SK-N-SH (cell line): ENCODE results near the gene TOX4. TPM values are rescaled to one million over a fixed set of nuclear protein-coding genes. Genes with fewer than 3 reads are reported as not detected.

ENCODE experiments used
- CTCF ChIA-PET: fragments of 300-600, 350-600 bp; formaldehyde crosslinking; extraction: SDS; loops from one replicate; lab custom pipeline; 2021; lab: Yijun Ruan, JAX
- POLR2A ChIA-PET: fragments of 350-600 bp; sonication (Branson Sonifier 250); formaldehyde crosslinking; extraction: SDS; loops from one replicate; lab custom pipeline; 2020; ENCODE audit warnings: antibody characterized with exemption, inconsistent platforms; lab: Yijun Ruan, JAX
- DNase-seq: peaks from one replicate; pipeline ENCODE4 v3.0.0; 2012
- H2AFZ ChIP-seq: fragments of 200-600 bp; sonication (generic); 2 replicates; pipeline ENCODE4 v1.8.1; 2016; ENCODE audit warnings: antibody characterized with exemption, mild to moderate bottlenecking, low read depth
- H3F3A ChIP-seq: fragments of 200-600 bp; sonication (generic); replicated peaks from 2 replicates; pipeline ENCODE3; 2016; ENCODE audit warnings: antibody characterized with exemption, mild to moderate bottlenecking; ENCODE audit not compliant: insufficient read depth
- H3K27ac ChIP-seq, 2 experiments: fragments of 200-500 bp in 1 of 2; fragments of 200-600 bp in 1 of 2; sonication (Bioruptor generic) in 1 of 2; sonication (generic), shearing (Covaris generic) in 1 of 2; 2 replicates each; pipeline versions ENCODE4 v1.5.1 to v1.6.1; 2014 to 2016; ENCODE audit warnings: low read depth in 2 of 2, inconsistent platforms in 1 of 2, low read length in 1 of 2, mild to moderate bottlenecking in 1 of 2, mixed read lengths in 1 of 2
- H3K27me3 ChIP-seq: fragments of 200-600 bp; sonication (generic), shearing (Covaris generic); 2 replicates; pipeline ENCODE4 v1.6.1; 2016; ENCODE audit warnings: mixed run types; ENCODE audit not compliant: insufficient read depth
- H3K36me3 ChIP-seq, 2 experiments: fragments of 200-500 bp in 1 of 2; fragments of 200-600 bp in 1 of 2; sonication (Bioruptor generic) in 1 of 2; sonication (generic) in 1 of 2; replicated peaks in 1 of 2; 2 replicates each; pipeline versions ENCODE3 to v1.5.1; 2014 to 2016; ENCODE audit warnings: low read length in 1 of 2, mild to moderate bottlenecking in 1 of 2; ENCODE audit not compliant: insufficient read depth in 2 of 2, control insufficient read depth in 1 of 2
- H3K4me1 ChIP-seq, 2 experiments: fragments of 200-500 bp in 1 of 2; fragments of 200-600 bp in 1 of 2; sonication (Bioruptor generic) in 1 of 2; sonication (generic), shearing (Covaris generic) in 1 of 2; 2 replicates each; pipeline versions ENCODE4 v1.5.1 to v1.6.1; 2014 to 2016; ENCODE audit warnings: low read depth in 1 of 2, low read length in 1 of 2, mixed run types in 1 of 2; ENCODE audit not compliant: insufficient read depth in 2 of 2, control insufficient read depth in 1 of 2
- H3K4me2 ChIP-seq: fragments of 200-600 bp; sonication (generic), shearing (Covaris generic); 2 replicates; pipeline ENCODE4 v1.6.1; 2017; ENCODE audit warnings: mixed run types
- H3K4me3 ChIP-seq, 2 experiments: fragments of 200-500 bp in 1 of 2; fragments of 200-600 bp in 1 of 2; sonication (Bioruptor generic) in 1 of 2; sonication (generic), shearing (Covaris generic) in 1 of 2; 2 replicates each; pipeline versions ENCODE4 v1.5.1 to v1.8.1; 2014 to 2016; ENCODE audit warnings: low read depth in 2 of 2, inconsistent platforms in 1 of 2, low read length in 1 of 2, mild to moderate bottlenecking in 1 of 2, mixed read lengths in 1 of 2, moderate library complexity in 1 of 2
- H3K79me2 ChIP-seq: fragments of 200-600 bp; sonication (generic); 2 replicates; pipeline ENCODE4 v1.8.1; 2017; ENCODE audit warnings: mild to moderate bottlenecking; ENCODE audit not compliant: insufficient read depth
- H3K9ac ChIP-seq: fragments of 200-600 bp; sonication (generic); 2 replicates; pipeline ENCODE4 v1.6.1; 2017; ENCODE audit warnings: mixed run types
- H3K9me2 ChIP-seq: fragments of 200-600 bp; sonication (generic); 2 replicates; pipeline ENCODE4 v1.6.1; 2017; ENCODE audit warnings: mixed run types
- H3K9me3 ChIP-seq: fragments of 200-600 bp; sonication (generic); 2 replicates; pipeline ENCODE4 v1.6.1; 2017; ENCODE audit warnings: mixed run types, mild to moderate bottlenecking, moderate library complexity
- H4K20me1 ChIP-seq: fragments of 200-600 bp; sonication (generic); 2 replicates; pipeline ENCODE4 v1.6.1; 2017; ENCODE audit warnings: mild to moderate bottlenecking, mixed run types; ENCODE audit not compliant: insufficient read depth
- CTCF ChIP-seq: fragments of 200-600 bp; sonication (generic); IDR thresholded peaks from 2 replicates; pipeline ENCODE4 v1.6.1; 2017; ENCODE audit warnings: antibody characterized with exemption, mild to moderate bottlenecking, moderate library complexity
- FOXJ3 ChIP-seq: sonication (generic); formaldehyde crosslinking; IDR thresholded peaks from 2 replicates; pipeline ENCODE4 v1.5.1; 2020; ENCODE audit warnings: mild to moderate bottlenecking, missing genetic modification reagents
- GATA2 ChIP-seq: sonication (generic); formaldehyde crosslinking; IDR thresholded peaks from 2 replicates; pipeline ENCODE4 v1.5.0; 2020; ENCODE audit warnings: mild to moderate bottlenecking, missing genetic modification reagents
- NFIC ChIP-seq: IDR thresholded peaks from 2 replicates; pipeline ENCODE4 v1.4.0; 2012; ENCODE audit warnings: borderline replicate concordance
- PBX3 ChIP-seq: IDR thresholded peaks from 2 replicates; pipeline ENCODE4; 2012
- POLR2AphosphoS5 ChIP-seq: IDR thresholded peaks from 2 replicates; pipeline ENCODE4 v1.6.1; 2012; ENCODE audit warnings: low read depth, low read length
- RAD21 ChIP-seq: IDR thresholded peaks from 2 replicates; pipeline ENCODE4 v1.6.1; 2012; ENCODE audit warnings: mild to moderate bottlenecking, low read length
- REST ChIP-seq: IDR thresholded peaks from 2 replicates; pipeline ENCODE4 v1.6.1; 2012; ENCODE audit warnings: mild to moderate bottlenecking, low read depth, low read length, moderate library complexity
- SMC3 ChIP-seq: IDR thresholded peaks from 2 replicates; pipeline ENCODE4 v1.6.1; 2012; ENCODE audit warnings: low read depth, low read length, improper control_type of control experiment
- USF1 ChIP-seq: IDR thresholded peaks from 2 replicates; pipeline ENCODE4 v1.4.0; 2012; ENCODE audit warnings: low read depth, borderline replicate concordance
- WGBS: methylation state at CpG from one replicate; pipeline ENCODE4 v1.1.6; 2017; ENCODE audit warnings: low lambda C conversion rate; 5-methylcytosine and 5-hydroxymethylcytosine counted together
- polyA plus RNA-seq, 3 experiments: library from polyadenylated mRNA; depleted of rRNA; stranded (reverse); fragments of >200 nt; gene quantifications; 2 replicates each; pipeline ENCODE4 v1.2.3, GENCODE V29; 2012

The TOX4 gene
- polyA plus RNA-seq, 1 of the 3 experiments (the other 2 are of a cell fraction) = 52.3 TPM

- H3K9me2 ChIP-seq = no peaks in the 10 kb centered on the region
- POLR2A ChIA-PET = interaction anchor here (1.2 to 1.8 kb wide), 2 partner anchors 12 to 55 kb away, joined by 3 to 12 read pairs; partner anchors contain the start of gene METTL3
- peaks cover 7% of the 10 kb centered on the region; the same call in 1 of the 2 replicates for H3K79me2 ChIP-seq
- H3K9me3 ChIP-seq = no peaks in the 10 kb centered on the region
- peak overlapping the region; percentile 25 to 48; a peak in 3 of 4 replicates for H3K27ac ChIP-seq
- H3K4me1 ChIP-seq = peaks cover 6 to 10% of the 10 kb centered on the region in 2 experiments; a peak in 2 of 4 replicates
- CTCF ChIA-PET = interaction anchor here (0.7 to 6.6 kb wide), 24 partner anchors 8 to 86 kb away, joined by 3 to 49 read pairs (median 7); partner anchors contain the start of genes METTL3, RAB2B, SALL2 and TOX4
- peak; percentile 51 for DNase-seq
- H3K36me3 ChIP-seq = peaks cover 75 to 83% of the 10 kb centered on the region in 2 experiments
- 72% methylated on average over 5 of the region's 5 CpGs for WGBS
- H4K20me1 ChIP-seq = no peaks in the 10 kb centered on the region
- no peak overlapping the region for H3K4me3 ChIP-seq
- TF ChIP-seq POLR2AphosphoS5 (no peak), GATA2 (CRISPR knock-in tag) (0 out of 2 replicates have a peak, but pooled peaks have one; percentile 23), CTCF (peak; percentile 71), FOXJ3 (CRISPR knock-in tag) (no peak), USF1 (no peak), REST (no peak), SMC3 (peak; percentile 49; the same call in 1 of the 2 replicates), NFIC (no peak), PBX3 (no peak), RAD21 (peak; percentile 63)
- TF ChIP-seq, all 33 proteins: peak for 4
- Histone ChIP-seq H2AFZ (no peak overlapping the region), H3K27me3 (no peaks in the 10 kb centered on the region), H3K9ac (no peak overlapping the region), H3K4me2 (no peak overlapping the region), H3F3A (peaks cover 33% of the 10 kb centered on the region)
Observed at GRCh38 chr14:21498540-21499526, 21.8 kb downstream of the TOX4 start.
